HL-60/S4 (cell line): ENCODE data around the gene SLC23A2.

Experiments used
- in situ Hi-C: fragments of 300-500 bp; cut with MboI; formaldehyde crosslinking; loops from 2 replicates; pipeline ENCODE4 v1.14.3; 2022; ENCODE audit warnings: low sequenced_read_pairs

SLC23A2 gene

GRCh38 chr20:4829514-4830215, 171.6 kb downstream of the SLC23A2 start:
- in situ Hi-C loops, result no loop called here

- in situ Hi-C loops, result no loop called here
Observed at GRCh38 chr20:4828830-4829513, 172.3 kb downstream of the SLC23A2 start.

- in situ Hi-C loops, result no loop called here
Observed at GRCh38 chr20:4821590-4821989, 179.7 kb downstream of the SLC23A2 start.

GRCh38 chr20:4820806-4821518, 180.3 kb downstream of the SLC23A2 start:
- in situ Hi-C loops, result no loop called here

- in situ Hi-C loops, result no loop called here
Observed at GRCh38 chr20:4819901-4820300, 181.4 kb downstream of the SLC23A2 start.

- in situ Hi-C loops, result no loop called here
Observed at GRCh38 chr20:4817230-4817671, 184.1 kb downstream of the SLC23A2 start.

- in situ Hi-C loops, result no loop called here
Observed at GRCh38 chr20:4815628-4816027, 185.7 kb downstream of the SLC23A2 start.

GRCh38 chr20:4814696-4815252, 186.5 kb downstream of the SLC23A2 start:
- in situ Hi-C loops, result no loop called here

GRCh38 chr20:4813863-4814695, 187.2 kb downstream of the SLC23A2 start:
- in situ Hi-C loops, result no loop called here

GRCh38 chr20:4813076-4813862, 188.0 kb downstream of the SLC23A2 start:
- in situ Hi-C loops, result no loop called here

- in situ Hi-C loops, result no loop called here
Observed at GRCh38 chr20:4812641-4813075, 188.7 kb downstream of the SLC23A2 start.

GRCh38 chr20:4812216-4812615, 189.1 kb downstream of the SLC23A2 start:
- in situ Hi-C loops, result no loop called here

- in situ Hi-C loops, result no loop called here
Observed at GRCh38 chr20:4811661-4812181, 189.6 kb downstream of the SLC23A2 start.

- in situ Hi-C loops, result no loop called here
Observed at GRCh38 chr20:4811257-4811656, 190.1 kb downstream of the SLC23A2 start.

GRCh38 chr20:4810426-4811019, 190.8 kb downstream of the SLC23A2 start:
- in situ Hi-C loops, result no loop called here

- in situ Hi-C loops, result no loop called here
Observed at GRCh38 chr20:4809707-4810106, 191.6 kb downstream of the SLC23A2 start.

- in situ Hi-C loops, result no loop called here
Observed at GRCh38 chr20:4808872-4809271, 192.4 kb downstream of the SLC23A2 start.

- in situ Hi-C loops, result no loop called here
Observed at GRCh38 chr20:4805663-4806449, 195.5 kb downstream of the SLC23A2 start.
